GM13977 (cell line): ENCODE measurements around the gene KRTAP5-3.

Experiments
- DNase-seq: peaks from one replicate; pipeline ENCODE4 v3.0.0; 2012; ENCODE audit warnings: low spot score
- CTCF ChIP-seq: IDR thresholded peaks from 2 replicates; pipeline ENCODE4 v1.5.1; 2012; ENCODE audit warnings: mild to moderate bottlenecking, control low read depth; ENCODE audit not compliant: insufficient read depth; ENCODE audit errors: extremely low read depth, missing control alignments
- in situ Hi-C: fragments of 300-500 bp; cut with MboI; formaldehyde crosslinking; loops from one replicate; pipeline ENCODE4 v1.12.0; 2022; ENCODE audit warnings: low sequenced_read_pairs, low pct_unique_long_range_greater_than_20kb, mixed read lengths, inconsistent platforms; ENCODE audit not compliant: unreplicated experiment

KRTAP5-3 gene

GRCh38 chr11:1637628-1638027 is 29.4 kb upstream of the KRTAP5-3 start:
- DNase-seq = no peak
- in situ Hi-C loops = no loop called here
- no peak for TF ChIP-seq CTCF

- in situ Hi-C loops = no loop called here
Observed at GRCh38 chr11:1636291-1636950, 28.2 kb upstream of the KRTAP5-3 start.

GRCh38 chr11:1633864-1634263 is 25.6 kb upstream of the KRTAP5-3 start:
- in situ Hi-C loops = no loop called here
- no peak for TF ChIP-seq CTCF

More at GRCh38 chr11:1636291-1636950, 28.2 kb upstream of the KRTAP5-3 start:
- TF ChIP-seq CTCF = no peak
- no peak for DNase-seq

GRCh38 chr11:1632053-1632714 is 23.9 kb upstream of the KRTAP5-3 start:
- no peak for DNase-seq
- in situ Hi-C loops = no loop called here
- TF ChIP-seq CTCF = no peak

More at GRCh38 chr11:1633864-1634263, 25.6 kb upstream of the KRTAP5-3 start:
- DNase-seq = no peak

- DNase-seq = no peak
- TF ChIP-seq CTCF = no peak
- in situ Hi-C loops = no loop called here
Observed at GRCh38 chr11:1631066-1631568, 22.9 kb upstream of the KRTAP5-3 start.

- in situ Hi-C loops = no loop called here
- no peak for TF ChIP-seq CTCF
- no peak for DNase-seq
Observed at GRCh38 chr11:1630271-1630670, 22.0 kb upstream of the KRTAP5-3 start.
